K562 (cell line): ENCODE results near the gene ZBTB22. TPM values are rescaled to one million over a fixed set of nuclear protein-coding genes. Genes with fewer than 3 reads are reported as not detected.

ENCODE experiments used
- ATF1 ChIP-seq, 2 experiments: fragments of 450-650 bp in 1 of 2; IDR thresholded peaks; 2 replicates each; pipeline ENCODE4 v1.6.1; 2016; ENCODE audit warnings: missing compliant biosample characterization in 1 of 2, missing genetic modification characterization in 1 of 2
- ATF6 ChIP-seq: sonication (generic); formaldehyde crosslinking; IDR thresholded peaks from 2 replicates; pipeline ENCODE4 v1.4.0; 2020; ENCODE audit warnings: mild to moderate bottlenecking, missing genetic modification reagents
- BCOR ChIP-seq: fragments of 450-650 bp; IDR thresholded peaks from 2 replicates; pipeline ENCODE4 v1.6.1; 2016
- E2F3 ChIP-seq: fragments of 250-450 bp; sonication (Bioruptor Pico); IDR thresholded peaks from 2 replicates; pipeline ENCODE4 v1.4.0; 2020; ENCODE audit warnings: mild to moderate bottlenecking
- EGR1 ChIP-seq: fragments of 450-650 bp; conservative IDR thresholded peaks from 2 replicates; pipeline ENCODE4 v1.6.1; 2017; ENCODE audit warnings: mild to moderate bottlenecking
- ETV1 ChIP-seq: fragments of 450-650 bp; conservative IDR thresholded peaks from 2 replicates; pipeline ENCODE4 v1.6.1; 2016; ENCODE audit warnings: missing genetic modification characterization, control low read depth, low read depth, missing compliant biosample characterization
- GMEB1 ChIP-seq: fragments of 250-450 bp; sonication (Bioruptor Pico); IDR thresholded peaks from 2 replicates; pipeline ENCODE4 v1.4.0; 2020; ENCODE audit warnings: mild to moderate bottlenecking
- HDAC2 ChIP-seq: fragments of 450-650 bp; IDR thresholded peaks from 2 replicates; pipeline ENCODE4 v1.6.1; 2016; ENCODE audit warnings: mild to moderate bottlenecking
- KAT7 ChIP-seq: sonication (generic); formaldehyde crosslinking; IDR thresholded peaks from 2 replicates; pipeline ENCODE4 v1.8.0; 2022; ENCODE audit warnings: missing genetic modification reagents, mild to moderate bottlenecking, borderline replicate concordance
- MBD2 ChIP-seq: sonication (generic); IDR thresholded peaks from 2 replicates; pipeline ENCODE4 v1.6.1; 2016; ENCODE audit warnings: low read depth, borderline replicate concordance
- MXI1 ChIP-seq: IDR thresholded peaks from 2 replicates; pipeline ENCODE4 v1.6.1; 2011; ENCODE audit warnings: low read depth, mild to moderate bottlenecking, improper control_type of control experiment, low read length
- NR2F6 ChIP-seq: fragments of 450-650 bp; formaldehyde crosslinking; IDR thresholded peaks from 2 replicates; pipeline ENCODE4 v1.4.0; 2020; ENCODE audit warnings: mild to moderate bottlenecking
- PATZ1 ChIP-seq: fragments of 250-450 bp; sonication (Bioruptor Pico); IDR thresholded peaks from 2 replicates; pipeline ENCODE4 v1.5.0; 2020; ENCODE audit warnings: mild to moderate bottlenecking, borderline replicate concordance
- POLR2AphosphoS5 ChIP-seq: IDR thresholded peaks from 2 replicates; pipeline ENCODE4 v1.6.1; 2011; ENCODE audit warnings: mild to moderate bottlenecking, low read depth, low read length, moderate library complexity; ENCODE audit not compliant: control insufficient read depth, insufficient read depth
- TGIF2 ChIP-seq: sonication (generic); formaldehyde crosslinking; IDR thresholded peaks from 2 replicates; pipeline ENCODE4 v1.8.1; 2022; ENCODE audit warnings: mild to moderate bottlenecking, missing genetic modification reagents, moderate library complexity
- ZFP30 ChIP-seq: fragments of 250-450 bp; sonication (Bioruptor Pico); IDR thresholded peaks from 2 replicates; pipeline ENCODE4 v1.8.0; 2022; ENCODE audit warnings: moderate library complexity, mild to moderate bottlenecking, inconsistent platforms, borderline replicate concordance
- ZZZ3 ChIP-seq: fragments of 450-650 bp; IDR thresholded peaks from 2 replicates; pipeline ENCODE4 v1.6.1; 2016; ENCODE audit warnings: antibody characterized with exemption, mild to moderate bottlenecking, moderate library complexity
- polyA plus RNA-seq, 8 experiments: library from polyadenylated mRNA; depleted of rRNA in 4 of 8; stranded (reverse) in 5 of 8; unstranded in 3 of 8; fragments of >200 nt; fragmentation: Nextera tagmentation in 2 of 8; fragmentation: Illumina TruSeq in 1 of 8; extraction: Ambion mirVana in 2 of 8; extraction: Trizol in 1 of 8; gene quantifications; 2 replicates each; pipeline versions ENCODE4 v1.2.1 to v1.2.3, GENCODE V29; 2011 to 2014; ENCODE audit warnings: inconsistent platforms in 1 of 8, missing spikeins in 1 of 8
- total RNA-seq, 7 experiments: library from RNA; depleted of rRNA in 6 of 7; stranded (reverse); fragments of >200 nt in 6 of 7; fragmentation: Illumina TruSeq in 2 of 7; extraction: Trizol in 2 of 7; gene quantifications; 2 replicates each; pipeline versions ENCODE4 v1.2.1 to v1.2.3, GENCODE V29; 2011 to 2021; ENCODE audit warnings: low replicate concordance in 1 of 7
- TF ChIP-seq, protein P1 (sequence below), 2 experiments: IDR thresholded peaks in 1 of 2; conservative IDR thresholded peaks in 1 of 2; 2 replicates each; pipeline ENCODE4 v1.6.1; 2016; ENCODE audit warnings: low read depth in 2 of 2, mild to moderate bottlenecking in 1 of 2, missing compliant biosample characterization in 1 of 2, missing genetic modification characterization in 1 of 2, moderate library complexity in 1 of 2

The ZBTB22 gene
- total and polyA plus RNA-seq, 9 of the 15 experiments (the other 6 are each of a cell fraction or from before 2014, with no cell fraction given): 0.21 to 11.9 (median 7.1) TPM

DNA sequence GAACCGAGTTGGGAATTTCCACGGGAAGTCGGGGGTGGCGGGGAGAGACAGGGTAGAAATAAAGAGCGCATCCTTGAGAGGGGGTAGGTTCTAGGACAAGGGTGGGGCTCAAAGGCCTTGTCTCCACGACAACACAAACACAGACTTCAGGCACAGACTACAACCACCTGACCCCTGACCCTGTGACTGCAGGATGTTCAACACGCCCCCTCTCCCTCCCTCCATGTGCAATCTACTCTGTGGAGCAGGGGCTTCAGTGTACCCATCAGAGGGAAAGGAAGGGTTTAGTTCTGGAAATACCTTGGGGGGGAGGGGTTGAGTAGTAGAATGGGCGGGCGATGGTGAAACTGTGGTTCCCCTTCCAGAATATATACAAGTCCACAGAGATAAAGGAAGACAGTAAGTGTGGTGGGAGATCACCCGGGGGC, 3.0 kb downstream of the ZBTB22 start (continued):
- TF ChIP-seq ZZZ3 (no peak), BCOR (no peak), ZFP30 (CRISPR knock-in tag) (no peak), TGIF2 (CRISPR knock-in tag) (no peak), GMEB1 (CRISPR knock-in tag) (no peak), ATF6 (CRISPR knock-in tag) (no peak), ATF1 (CRISPR knock-in tag; IDR thresholded peaks at IDR 0.05) (no peak), ATF1 (tag; IDR thresholded peaks at IDR 0.05) (no peak), PATZ1 (CRISPR knock-in tag) (0 out of 2 replicates have a peak, but pooled peaks have one; percentile 64), E2F3 (CRISPR knock-in tag) (no peak), POLR2AphosphoS5 (0 out of 2 replicates have a peak, but pooled peaks have one; percentile 15), HDAC2 (0 out of 2 replicates have a peak, but pooled peaks have one; percentile 54), KAT7 (CRISPR knock-in tag) (peak; percentile 73; the same call in 1 of the 2 replicates), ETV1 (tag) (no peak), NR2F6 (no peak), EGR1 (peak; percentile 56), MXI1 (peak; percentile 90), MBD2 (no peak)
- TF ChIP-seq, protein P1, sequence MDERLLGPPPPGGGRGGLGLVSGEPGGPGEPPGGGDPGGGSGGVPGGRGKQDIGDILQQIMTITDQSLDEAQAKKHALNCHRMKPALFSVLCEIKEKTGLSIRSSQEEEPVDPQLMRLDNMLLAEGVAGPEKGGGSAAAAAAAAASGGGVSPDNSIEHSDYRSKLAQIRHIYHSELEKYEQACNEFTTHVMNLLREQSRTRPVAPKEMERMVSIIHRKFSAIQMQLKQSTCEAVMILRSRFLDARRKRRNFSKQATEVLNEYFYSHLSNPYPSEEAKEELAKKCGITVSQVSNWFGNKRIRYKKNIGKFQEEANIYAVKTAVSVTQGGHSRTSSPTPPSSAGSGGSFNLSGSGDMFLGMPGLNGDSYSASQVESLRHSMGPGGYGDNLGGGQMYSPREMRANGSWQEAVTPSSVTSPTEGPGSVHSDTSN (CRISPR knock-in tag; IDR thresholded peaks at IDR 0.05; ENCODE audit: low read depth): no peak
- TF ChIP-seq, protein P1 (tag; conservative IDR thresholded peaks at IDR 0.05; ENCODE audit: low read depth): no peak
